ENCODE results near the gene ANKRD26.

ANKRD26 gene

DNA sequence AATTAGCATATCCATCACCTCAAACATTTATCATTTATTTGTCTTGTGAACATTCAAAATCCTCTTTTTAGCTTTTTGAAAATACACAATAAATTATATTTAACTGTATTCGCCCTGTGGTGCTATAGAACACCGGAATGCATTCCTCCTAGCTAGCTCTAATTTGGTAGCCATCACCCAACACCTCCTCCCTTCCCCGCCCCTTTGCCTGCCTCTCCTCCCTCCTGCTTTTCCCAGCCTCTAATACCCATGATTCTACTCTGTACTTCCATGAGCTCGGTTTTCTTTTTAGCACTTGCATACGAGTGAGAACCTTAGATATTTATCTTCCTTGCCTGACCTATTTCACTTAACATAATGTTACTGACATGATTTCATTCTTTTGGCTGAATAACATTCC is 80.1 kb downstream of the ANKRD26 start:
- DNase-seq (ENCODE audit: low read depth) = no peak

DNA sequence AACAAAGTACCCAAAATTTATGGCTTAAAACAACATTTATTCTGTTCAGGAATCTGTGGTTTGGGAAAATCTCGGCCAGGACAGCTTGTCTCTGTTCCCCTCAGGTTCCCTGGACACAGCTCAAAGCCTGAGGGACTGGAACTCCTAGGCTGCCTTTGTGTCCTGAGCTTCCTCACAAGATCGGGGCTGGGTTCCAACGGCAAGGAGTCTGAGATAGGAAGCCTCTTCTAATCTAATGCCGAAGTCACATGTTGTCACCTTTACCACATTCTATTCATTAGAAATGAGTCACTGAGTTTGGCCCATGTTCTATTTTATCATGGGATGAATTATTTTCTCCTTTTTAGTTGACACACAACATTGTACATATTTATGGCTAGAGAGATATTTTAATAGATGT is 80.5 kb downstream of the ANKRD26 start:
- DNase-seq (ENCODE audit: low read depth) = no peak

DNA sequence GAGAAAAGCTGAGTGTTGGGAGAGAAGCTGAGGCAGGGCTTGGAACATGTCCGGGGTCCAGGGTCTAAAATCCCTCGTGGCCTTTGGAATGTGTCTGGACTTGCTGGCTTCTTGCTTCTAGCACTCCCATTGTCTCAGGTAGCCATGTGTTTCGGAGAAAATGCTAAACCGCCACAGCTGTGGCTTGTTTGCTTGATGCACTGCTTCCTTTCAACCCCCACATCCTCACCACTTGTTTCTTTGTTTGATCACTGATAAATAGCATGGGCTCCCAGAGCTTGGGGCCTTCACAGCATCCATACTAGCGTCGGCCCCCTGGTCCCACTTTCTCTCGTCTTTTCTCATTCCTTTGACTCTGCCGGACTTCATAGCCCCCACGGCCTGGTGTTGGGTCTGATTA is 102.7 kb downstream of the ANKRD26 start:
- DNase-seq (ENCODE audit: low read depth) = no peak

DNA sequence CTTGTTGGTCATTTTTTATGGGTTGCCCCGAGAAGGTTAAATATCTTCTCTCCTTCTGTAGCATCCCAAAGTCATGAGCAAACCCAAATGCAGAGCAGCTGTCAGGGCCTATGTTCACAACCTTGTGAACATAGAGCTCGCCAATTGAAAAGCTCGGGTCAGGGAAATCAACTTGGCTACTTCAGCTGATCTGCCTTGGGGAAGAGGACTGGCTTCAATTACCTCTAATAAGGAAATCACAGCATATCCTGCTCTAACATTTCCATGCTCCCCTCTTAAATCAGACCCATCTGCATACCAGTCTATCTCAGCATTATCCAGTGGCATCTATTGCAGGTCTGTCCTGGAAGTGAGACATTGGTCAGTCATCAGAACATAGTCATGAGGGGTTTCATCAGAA is 105.6 kb downstream of the ANKRD26 start:
- DNase-seq (ENCODE audit: low read depth) = no peak

DNA sequence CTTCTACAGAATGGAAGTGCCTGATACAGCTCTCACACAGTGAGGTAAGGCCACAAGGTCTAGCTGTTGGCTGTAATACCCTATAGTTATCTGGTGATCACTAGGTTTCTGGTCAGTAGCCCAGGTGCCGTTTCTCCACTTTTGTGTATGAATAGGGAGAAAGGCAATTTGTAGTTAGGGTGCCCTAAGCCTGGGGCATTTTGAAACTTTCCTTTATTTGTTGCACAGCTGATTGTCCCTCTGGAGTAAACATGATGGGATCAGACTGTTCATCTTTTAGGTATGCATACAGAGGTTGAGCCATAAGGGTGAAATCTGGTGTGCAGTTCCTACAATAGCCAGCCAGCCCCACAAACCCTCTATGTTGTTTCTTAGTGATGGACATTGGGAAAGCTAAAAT is 112.4 kb downstream of the ANKRD26 start:
- no peak for DNase-seq (ENCODE audit: low read depth)

DNA sequence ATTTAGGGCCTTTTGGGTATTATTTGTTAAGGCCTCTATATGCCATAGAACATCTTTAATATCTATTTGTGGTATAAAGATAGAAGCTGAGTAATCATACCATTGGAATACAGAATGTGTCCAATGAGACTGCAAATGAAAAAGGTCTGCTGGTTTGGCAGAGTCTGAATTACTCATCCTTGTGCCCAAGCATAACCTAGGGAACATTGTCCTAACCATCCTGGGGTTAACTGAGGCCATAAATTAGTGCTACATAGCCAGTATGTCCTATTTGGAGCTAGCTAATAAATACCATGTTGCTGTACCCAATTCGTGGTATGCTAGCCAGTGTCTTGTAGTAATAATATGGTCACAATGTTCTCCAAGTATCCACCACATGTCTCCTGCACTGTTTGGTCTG is 117.1 kb downstream of the ANKRD26 start:
- no peak for DNase-seq (ENCODE audit: low read depth)

DNA sequence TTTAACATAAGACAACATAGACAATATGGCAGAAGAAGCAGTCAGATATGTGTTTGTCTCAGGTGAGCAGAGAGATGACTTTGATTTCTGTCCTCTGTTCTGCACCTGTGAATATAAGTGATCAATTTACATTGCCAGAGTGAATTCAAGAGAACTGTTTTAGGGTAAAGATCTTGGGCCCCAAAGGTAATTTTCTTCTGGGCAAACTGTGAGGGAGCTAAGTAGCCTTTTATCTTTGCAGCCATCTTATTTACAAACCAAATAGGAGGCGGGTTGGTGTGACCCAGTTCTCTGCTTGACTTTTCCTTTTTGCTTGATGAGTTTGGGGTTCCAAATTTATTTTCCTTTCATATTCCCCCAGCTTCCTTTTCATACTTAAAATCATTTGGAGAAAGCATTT is 118.2 kb downstream of the ANKRD26 start:
- no peak for DNase-seq (ENCODE audit: low read depth)

DNA sequence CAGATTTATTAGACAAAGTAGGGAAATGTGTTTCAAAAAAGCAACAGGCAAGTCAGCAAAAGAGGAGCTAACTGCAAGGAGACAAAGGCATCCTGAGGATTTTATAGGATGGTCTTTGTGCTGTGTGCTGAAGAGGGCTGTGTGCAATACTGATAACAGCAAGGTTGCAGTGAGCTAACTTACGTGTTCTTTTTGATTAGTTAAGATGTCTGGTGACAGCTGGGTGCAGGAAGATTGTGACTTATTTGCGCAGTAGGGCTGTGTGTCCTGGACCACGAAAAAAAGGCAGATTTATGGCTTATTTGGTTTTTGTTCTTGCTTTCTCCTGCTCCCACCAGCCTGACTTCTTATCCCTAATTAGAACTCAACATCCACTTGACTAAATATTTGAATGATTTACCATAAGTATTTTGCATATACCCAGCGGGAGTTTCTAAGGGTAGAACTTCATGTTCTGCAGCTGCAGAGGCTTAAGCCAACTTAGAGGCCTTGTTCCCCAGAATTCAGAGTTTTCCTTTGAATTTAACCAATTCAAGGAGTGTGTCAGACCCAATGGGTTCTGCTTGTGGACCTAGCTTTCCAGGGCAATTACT is 119.0 kb downstream of the ANKRD26 start:
- DNase-seq (ENCODE audit: low read depth) = no peak

DNA sequence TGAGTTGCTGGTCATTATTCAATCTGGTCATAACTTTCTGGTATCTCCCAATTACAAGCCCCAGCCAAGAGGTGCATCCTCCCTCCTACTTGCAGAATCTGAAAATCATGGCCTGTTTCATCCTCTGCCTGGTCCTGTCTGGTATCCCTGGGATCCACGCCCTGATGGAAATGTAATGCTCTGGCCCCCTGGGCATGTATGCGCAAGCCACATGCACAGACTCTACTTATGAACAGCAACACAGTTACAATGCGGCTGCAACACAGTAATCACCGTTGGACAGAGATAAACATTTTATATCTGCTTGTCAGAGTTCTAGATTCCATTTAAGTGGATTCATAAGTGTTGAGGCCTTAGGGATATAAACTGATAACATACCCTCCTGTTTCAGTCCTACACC is 121.8 kb downstream of the ANKRD26 start:
- no peak for DNase-seq (ENCODE audit: low read depth)

DNA sequence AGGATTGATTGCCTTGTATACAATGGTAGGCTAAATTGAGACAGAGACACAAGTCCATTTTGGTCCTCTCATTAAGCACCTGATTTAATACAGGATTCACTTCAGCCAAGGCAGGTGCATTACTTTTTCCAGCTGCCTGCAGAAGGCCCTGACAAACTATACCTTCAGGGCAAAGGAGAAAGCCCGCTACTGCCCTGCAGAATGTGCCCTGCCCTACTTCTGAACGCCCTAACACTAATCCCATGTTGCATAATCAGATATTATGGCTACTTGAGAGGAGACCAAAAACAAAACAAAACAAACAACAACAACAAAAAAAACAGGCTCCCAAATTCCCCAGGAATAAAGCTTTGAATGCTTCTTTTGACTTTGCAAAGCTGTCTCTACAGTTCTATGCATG is 122.7 kb downstream of the ANKRD26 start:
- no peak for DNase-seq (ENCODE audit: low read depth)

DNA sequence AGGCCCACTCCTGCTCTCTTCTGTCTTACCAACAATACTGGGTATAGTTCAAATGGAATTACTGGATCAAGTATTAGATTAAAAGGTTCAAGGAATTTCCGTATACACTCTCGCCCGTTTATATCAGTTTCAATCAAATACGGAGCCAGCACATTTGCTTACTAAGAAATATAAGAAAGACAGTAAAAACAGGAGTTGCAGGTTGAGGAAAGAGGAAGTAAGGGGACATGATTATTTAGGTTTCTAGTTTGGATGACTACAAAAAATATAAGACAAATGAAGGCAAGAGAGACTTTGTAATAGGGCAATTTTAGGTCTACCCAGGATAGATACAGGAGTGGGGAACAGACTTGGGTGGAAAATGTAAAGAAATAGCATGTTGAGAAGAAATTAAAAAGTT is 129.6 kb downstream of the ANKRD26 start:
- DNase-seq (ENCODE audit: low read depth) = no peak

DNA sequence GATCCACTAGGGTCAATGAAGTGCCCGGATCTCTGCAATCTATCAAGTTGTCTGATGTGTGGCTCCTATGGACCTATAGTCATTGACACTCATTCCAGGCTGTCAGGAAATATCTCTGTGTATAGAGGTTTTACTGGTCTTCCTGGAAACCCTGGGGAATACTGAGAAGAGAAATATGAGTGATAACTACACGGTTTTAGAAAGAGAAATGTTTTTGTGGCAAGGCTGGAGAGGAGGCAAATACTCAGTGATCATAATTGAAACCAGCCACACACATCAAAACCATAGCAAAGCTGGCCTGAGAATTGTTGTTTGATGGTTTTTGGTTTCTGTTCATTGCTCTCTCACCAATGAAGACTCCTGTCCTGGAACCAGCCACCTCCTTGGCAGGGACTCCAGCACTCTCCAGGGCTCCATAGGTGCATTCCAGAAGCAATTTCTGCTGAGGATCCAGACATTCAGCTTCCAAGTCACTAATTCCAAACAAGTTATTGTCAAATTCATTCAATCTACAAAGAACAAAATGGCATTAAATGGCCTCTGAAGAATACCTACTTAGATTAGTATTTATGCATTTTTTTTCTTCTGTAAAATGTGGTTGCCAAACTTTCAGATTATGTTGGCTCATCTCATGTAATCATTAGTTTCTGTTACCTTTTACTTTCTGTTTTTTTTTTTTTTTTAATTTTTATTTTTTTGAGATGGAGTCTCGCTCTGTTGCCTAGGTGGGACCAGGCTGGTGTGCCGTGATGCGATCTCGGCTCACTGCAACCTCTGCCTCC is 131.0 kb downstream of the ANKRD26 start:
- no peak for DNase-seq (ENCODE audit: low read depth)

DNA sequence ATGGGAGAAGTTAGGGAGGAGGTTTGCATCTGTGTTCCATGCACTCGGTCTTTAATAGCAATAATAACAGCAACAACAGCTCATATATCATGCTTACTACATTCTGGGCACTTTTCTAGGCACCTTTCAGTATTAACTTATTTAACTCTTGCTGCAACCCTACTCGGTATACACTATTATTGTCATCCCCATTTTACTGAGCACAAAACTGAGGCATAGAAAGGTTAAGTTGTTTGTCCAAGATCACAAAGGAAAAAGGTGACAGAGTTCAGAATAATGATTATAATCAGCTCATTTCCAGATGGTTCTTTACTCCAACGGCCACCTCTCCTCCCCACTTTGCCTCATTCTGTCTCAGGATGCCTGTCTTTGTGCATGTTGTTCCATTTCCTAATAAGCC is 137.5 kb downstream of the ANKRD26 start:
- no peak for DNase-seq (ENCODE audit: low read depth)

DNA sequence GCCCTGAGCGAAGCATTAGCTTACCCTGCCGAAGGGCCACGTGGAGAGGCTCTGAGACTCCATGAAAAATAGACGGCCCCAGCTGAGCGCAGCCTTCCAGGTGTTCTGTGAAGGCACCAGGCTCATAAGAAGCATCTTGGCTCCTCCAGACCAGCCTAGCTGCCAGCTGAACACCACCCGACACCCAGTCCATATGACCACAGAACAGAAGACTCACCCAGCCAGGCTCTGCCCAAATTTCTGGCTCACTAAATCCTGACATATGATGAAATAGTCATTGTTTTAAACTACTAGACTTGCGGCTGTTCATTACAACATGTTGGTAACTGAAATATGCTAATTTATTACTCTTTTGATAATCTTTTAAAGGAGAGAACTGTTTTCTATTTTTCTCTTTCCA is 140.0 kb downstream of the ANKRD26 start:
- DNase-seq (ENCODE audit: low read depth) = no peak

DNA sequence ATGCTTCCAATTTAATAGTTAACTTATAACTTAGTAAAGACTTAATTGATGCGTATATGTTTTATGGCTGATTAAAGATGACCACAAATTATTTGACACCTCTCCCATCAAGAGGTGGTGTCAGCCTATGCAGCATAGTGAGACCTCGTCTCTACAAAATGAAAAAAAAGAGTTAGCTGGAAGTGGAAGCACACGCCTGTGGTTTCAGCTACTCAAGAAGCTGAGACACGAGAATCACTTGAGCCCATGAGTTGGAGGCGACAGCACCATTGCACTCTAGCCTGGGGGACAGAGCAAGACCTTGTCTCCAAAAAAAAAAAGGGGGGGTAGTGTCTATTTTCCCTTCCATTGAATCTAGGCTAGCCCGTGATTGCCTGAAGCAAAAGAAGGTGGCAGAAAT is 140.5 kb downstream of the ANKRD26 start:
- DNase-seq (ENCODE audit: low read depth) = no peak
